B cell (primary cell): Measurements from ENCODE around the gene CCDC86.

Experiments
- EZH2 ChIP-seq: IDR thresholded peaks from 2 replicates; pipeline ENCODE4 v1.6.1; 2012; ENCODE audit warnings: borderline replicate concordance, low read depth, mild to moderate bottlenecking, moderate library complexity, low read length; ENCODE audit not compliant: insufficient read depth, poor library complexity, severe bottlenecking
- TF ChIP-seq, protein P1 (sequence below): fragments of 200-600 bp; IDR thresholded peaks from one replicate; pipeline ENCODE4 v1.8.0; 2022; ENCODE audit warnings: antibody characterized with exemption, mild to moderate bottlenecking

DNA sequence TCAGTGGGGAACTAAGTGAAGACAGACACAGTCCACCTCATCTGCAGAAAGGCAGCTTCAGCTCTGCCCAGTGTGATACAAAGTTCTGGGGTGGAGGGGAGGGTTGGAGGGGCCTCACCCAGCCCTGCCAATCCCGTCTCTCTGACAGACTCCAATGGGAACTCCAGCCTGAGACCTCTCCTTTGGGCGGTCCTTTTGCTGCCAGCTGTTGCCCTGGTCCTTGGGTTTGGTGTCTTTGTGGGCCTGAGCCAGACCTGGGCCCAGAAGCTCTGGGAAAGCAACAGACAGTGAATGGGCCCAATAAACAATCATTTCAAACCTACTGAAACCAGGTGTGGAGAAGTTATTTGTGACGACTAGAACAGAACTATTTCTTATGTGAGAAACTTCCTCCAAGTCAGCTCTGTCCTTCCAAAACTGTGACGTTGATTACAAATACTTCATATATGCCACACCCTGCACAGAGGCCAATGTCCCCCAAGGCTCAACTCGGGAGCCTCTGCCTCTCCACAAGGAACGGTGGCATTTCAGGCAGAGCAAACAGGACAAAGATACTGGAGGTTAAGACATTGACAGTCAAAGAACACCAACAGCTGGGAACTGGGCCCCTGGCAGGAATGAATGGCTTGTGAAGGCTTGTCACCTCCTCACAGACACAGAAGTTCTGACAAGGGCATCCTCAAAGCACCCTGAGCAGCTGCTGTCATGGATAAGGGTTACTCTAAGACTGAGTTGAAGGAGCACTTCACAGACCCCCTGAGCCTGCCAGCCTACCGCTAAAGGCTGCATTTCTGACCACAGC is 33.7 kb downstream of the CCDC86 start:
- TF ChIP-seq, protein P1, sequence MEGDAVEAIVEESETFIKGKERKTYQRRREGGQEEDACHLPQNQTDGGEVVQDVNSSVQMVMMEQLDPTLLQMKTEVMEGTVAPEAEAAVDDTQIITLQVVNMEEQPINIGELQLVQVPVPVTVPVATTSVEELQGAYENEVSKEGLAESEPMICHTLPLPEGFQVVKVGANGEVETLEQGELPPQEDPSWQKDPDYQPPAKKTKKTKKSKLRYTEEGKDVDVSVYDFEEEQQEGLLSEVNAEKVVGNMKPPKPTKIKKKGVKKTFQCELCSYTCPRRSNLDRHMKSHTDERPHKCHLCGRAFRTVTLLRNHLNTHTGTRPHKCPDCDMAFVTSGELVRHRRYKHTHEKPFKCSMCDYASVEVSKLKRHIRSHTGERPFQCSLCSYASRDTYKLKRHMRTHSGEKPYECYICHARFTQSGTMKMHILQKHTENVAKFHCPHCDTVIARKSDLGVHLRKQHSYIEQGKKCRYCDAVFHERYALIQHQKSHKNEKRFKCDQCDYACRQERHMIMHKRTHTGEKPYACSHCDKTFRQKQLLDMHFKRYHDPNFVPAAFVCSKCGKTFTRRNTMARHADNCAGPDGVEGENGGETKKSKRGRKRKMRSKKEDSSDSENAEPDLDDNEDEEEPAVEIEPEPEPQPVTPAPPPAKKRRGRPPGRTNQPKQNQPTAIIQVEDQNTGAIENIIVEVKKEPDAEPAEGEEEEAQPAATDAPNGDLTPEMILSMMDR: no peak
- no peak for TF ChIP-seq EZH2
